Mammary epithelial cell (primary cell): ENCODE results near the gene MYBPC3.

Experiments used
- CTCF ChIP-seq, 2 donors: IDR thresholded peaks in 1 of 2; conservative IDR thresholded peaks in 1 of 2; 2 replicates each; pipeline ENCODE4 v1.5.1; 2011 to 2012; ENCODE audit warnings: inconsistent platforms in 2 of 2, low read length in 2 of 2, mild to moderate bottlenecking in 2 of 2, control low read depth in 1 of 2, low read depth in 1 of 2; ENCODE audit not compliant: insufficient read depth in 1 of 2; ENCODE audit errors: extremely low read depth in 1 of 2
- EZH2 ChIP-seq: IDR thresholded peaks from 2 replicates; pipeline ENCODE4 v1.6.1; 2012; ENCODE audit warnings: low read length, inconsistent platforms, borderline replicate concordance

GRCh38 chr11:47335733-47336132 is 16.8 kb downstream of the MYBPC3 start:
- TF ChIP-seq CTCF (conservative IDR thresholded peaks at IDR 0.05 in 1 of 2, IDR thresholded peaks at IDR 0.05 in 1 of 2; ENCODE audit: extremely low read depth in 1 of 2, insufficient read depth in 1 of 2, low read depth in 1 of 2, low read length in 2 of 2): no peak
- TF ChIP-seq EZH2: no peak
